GM18505 (cell line): ENCODE data around the gene PEDS1.
"Not testable (repeated sequence)": the region's sequence is repeated elsewhere in the genome, so short reads cannot be mapped to it uniquely, and the experiment has no call there.

Source experiments
- ATAC-seq: cut with Tn5 transposase; IDR thresholded peaks from one replicate; pipeline ENCODE4 v1.9.1; 2021; ENCODE audit not compliant: unreplicated experiment
- POLR2A ChIP-seq: IDR thresholded peaks from 4 replicates; pipeline ENCODE4 v1.6.1; 2011; ENCODE audit warnings: borderline replicate concordance; ENCODE audit not compliant: insufficient read depth, insufficient read length; ENCODE audit errors: extremely low read depth

PEDS1 gene

GRCh38 chr20:50182346-50182745, 28.8 kb upstream of the PEDS1 start:
- ATAC-seq = no peak
- no peak for TF ChIP-seq POLR2A

GRCh38 chr20:50181344-50181743, 27.8 kb upstream of the PEDS1 start:
- no peak for ATAC-seq
- TF ChIP-seq POLR2A = no peak

- not testable (repeated sequence) for ATAC-seq
Measured at GRCh38 chr20:50178672-50179071, 25.1 kb upstream of the PEDS1 start.

- no peak for ATAC-seq
- TF ChIP-seq POLR2A = no peak
Measured at GRCh38 chr20:50175938-50176933, 22.7 kb upstream of the PEDS1 start.

- no peak for TF ChIP-seq POLR2A
- ATAC-seq = no peak
Measured at GRCh38 chr20:50174456-50174855, 20.9 kb upstream of the PEDS1 start.

GRCh38 chr20:50172347-50173013, 19.0 kb upstream of the PEDS1 start:
- no peak for TF ChIP-seq POLR2A
- ATAC-seq = no peak

GRCh38 chr20:50170549-50171220, 17.2 kb upstream of the PEDS1 start:
- no peak for TF ChIP-seq POLR2A
- no peak for ATAC-seq

- ATAC-seq = no peak
- no peak for TF ChIP-seq POLR2A
Measured at GRCh38 chr20:50169329-50169823, 15.9 kb upstream of the PEDS1 start.

GRCh38 chr20:50165684-50166554, 12.4 kb upstream of the PEDS1 start:
- TF ChIP-seq POLR2A = peak; percentile 61
- ATAC-seq = peak; percentile 92

- ATAC-seq = no peak
- no peak for TF ChIP-seq POLR2A
Measured at GRCh38 chr20:50163570-50164317, 10.2 kb upstream of the PEDS1 start.

GRCh38 chr20:50161494-50161893, 8.0 kb upstream of the PEDS1 start:
- ATAC-seq = not testable (repeated sequence)

GRCh38 chr20:50153153-50153499, 397 bp downstream of the PEDS1 start:
- no peak for ATAC-seq
- TF ChIP-seq POLR2A = no peak
